ENCODE results near the gene TLDC2. TPM values are rescaled to one million over a fixed set of nuclear protein-coding genes. Genes with fewer than 3 reads are reported as not detected.

TLDC2 gene
- polyA plus RNA-seq, 1 donor from 2014 or later = not detected

- Histone ChIP-seq H3K4me2 (ENCODE audit: low read length) (no peak overlapping the region), H3K27ac (ENCODE audit: low read length) (no peak overlapping the region)
These were observed 16.7 kb upstream of the TLDC2 start for GRCh38 chr20:36859282-36859555.

GRCh38 chr20:36859700-36860330 lies 16.1 kb upstream of the TLDC2 start:
- Histone ChIP-seq H3F3A (ENCODE audit: insufficient read depth, low read length, poor library complexity, severe bottlenecking) (no peaks in the 10 kb centered on the region), H3K9ac (ENCODE audit: low read length) (peak overlapping the region; percentile 5), H3K4me3 (ENCODE audit: low read length) (peak overlapping the region; percentile 88), H4K20me1 (ENCODE audit: insufficient read depth) (peaks cover 68% of the 10 kb centered on the region), H3K9me3 (ENCODE audit: low read length) (no peaks in the 10 kb centered on the region), H3K4me2 (ENCODE audit: low read length) (peak overlapping the region; percentile 46), H2AFZ (ENCODE audit: low read depth, low read length) (no peak overlapping the region), H3K27me3 (ENCODE audit: insufficient read depth, low read depth, low read length) (no peaks in the 10 kb centered on the region), H3K27ac (ENCODE audit: low read length) (no peak overlapping the region), H3K36me3 (ENCODE audit: insufficient read depth, low read length) (no peaks in the 10 kb centered on the region), H3K9me2 (ENCODE audit: insufficient read depth, low read length) (no peaks in the 10 kb centered on the region), H3K79me2 (replicated peaks; ENCODE audit: insufficient read depth, low read length) (peaks cover 74% of the 10 kb centered on the region)
- TF ChIP-seq POLR2AphosphoS5 (IDR thresholded peaks at IDR 0.05) = no peak
- TF ChIP-seq RAD21 (conservative IDR thresholded peaks at IDR 0.05) = no peak
- no peak for TF ChIP-seq REST (IDR thresholded peaks at IDR 0.05; ENCODE audit: borderline replicate concordance)
- TF ChIP-seq TAF1 (IDR thresholded peaks at IDR 0.05; ENCODE audit: low read depth) = no peak
- no peak for TF ChIP-seq MXI1 (conservative IDR thresholded peaks at IDR 0.05; ENCODE audit: poor library complexity, severe bottlenecking)

More at GRCh38 chr20:36859282-36859555, 16.7 kb upstream of the TLDC2 start:
- Histone ChIP-seq H3K36me3 (ENCODE audit: insufficient read depth, low read length) (no peaks in the 10 kb centered on the region), H3F3A (ENCODE audit: insufficient read depth, low read length, poor library complexity, severe bottlenecking) (no peaks in the 10 kb centered on the region), H3K27me3 (ENCODE audit: insufficient read depth, low read depth, low read length) (no peaks in the 10 kb centered on the region), H3K9ac (ENCODE audit: low read length) (no peak overlapping the region), H2AFZ (ENCODE audit: low read depth, low read length) (no peak overlapping the region), H3K9me3 (ENCODE audit: low read length) (no peaks in the 10 kb centered on the region), H3K79me2 (replicated peaks; ENCODE audit: insufficient read depth, low read length) (peaks cover 77% of the 10 kb centered on the region), H3K9me2 (ENCODE audit: insufficient read depth, low read length) (no peaks in the 10 kb centered on the region), H4K20me1 (ENCODE audit: insufficient read depth) (peaks cover 73% of the 10 kb centered on the region), H3K4me3 (ENCODE audit: low read length) (peak overlapping the region; percentile 88)
- TF ChIP-seq REST (IDR thresholded peaks at IDR 0.05; ENCODE audit: borderline replicate concordance) = no peak
- TF ChIP-seq EZH2 (IDR thresholded peaks at IDR 0.05; ENCODE audit: borderline replicate concordance, insufficient read depth, low read length, poor library complexity, severe bottlenecking) = no peak
- TF ChIP-seq CTCF (IDR thresholded peaks at IDR 0.05; ENCODE audit: poor library complexity, severe bottlenecking) = no peak
- TF ChIP-seq TAF1 (IDR thresholded peaks at IDR 0.05; ENCODE audit: low read depth) = no peak
- TF ChIP-seq POLR2AphosphoS5 (IDR thresholded peaks at IDR 0.05) = no peak
- TF ChIP-seq SMC3 (conservative IDR thresholded peaks at IDR 0.05; ENCODE audit: poor library complexity) = no peak
- TF ChIP-seq MXI1 (conservative IDR thresholded peaks at IDR 0.05; ENCODE audit: poor library complexity, severe bottlenecking) = no peak
- TF ChIP-seq RAD21 (conservative IDR thresholded peaks at IDR 0.05) = no peak

Measured in neural cell (in vitro differentiated cells).